WTC11 (cell line): ENCODE results near the gene TCEA2. TPM values are rescaled to one million over a fixed set of nuclear protein-coding genes. Genes with fewer than 3 reads are reported as not detected.

ENCODE experiments used
- ATAC-seq: fragments of 200-7000 bp; cut with Tn5 transposase; 2 replicates; pipeline ENCODE4 v1.10.0; 2021; ENCODE audit warnings: mild to moderate bottlenecking, moderate library complexity
- CTCF ChIA-PET: fragments of 300-600 bp; sonication (Branson Sonifier 250); formaldehyde crosslinking; loops from one replicate; lab custom pipeline; 2021; ENCODE audit warnings: antibody characterized with exemption; lab: Charles Lee
- POLR2A ChIA-PET: fragments of 350-600 bp; sonication (Branson Sonifier 250); formaldehyde crosslinking; loops from one replicate; lab custom pipeline; 2021; ENCODE audit warnings: antibody characterized with exemption; lab: Charles Lee
- DNase-seq: peaks from one replicate; pipeline ENCODE4 v3.0.0; 2021; ENCODE audit warnings: low spot score
- H3K27ac Mint-ChIP-seq: 2 replicates; pipeline ENCODE4 v1.8.0; 2021; ENCODE audit warnings: mixed read lengths
- H3K27me3 Mint-ChIP-seq: 2 replicates; pipeline ENCODE4 v1.8.0; 2021; ENCODE audit warnings: low read depth, mild to moderate bottlenecking, moderate library complexity, mixed read lengths
- H3K36me3 Mint-ChIP-seq: 2 replicates; pipeline ENCODE4 v1.8.0; 2021; ENCODE audit warnings: mixed read lengths
- H3K4me1 Mint-ChIP-seq: 2 replicates; pipeline ENCODE4 v1.8.0; 2022; ENCODE audit warnings: mixed read lengths
- H3K4me3 Mint-ChIP-seq: 2 replicates; pipeline ENCODE4 v1.8.0; 2021; ENCODE audit warnings: mild to moderate bottlenecking, moderate library complexity, mixed read lengths
- H3K9me3 Mint-ChIP-seq: 2 replicates; pipeline ENCODE4 v1.8.0; 2021; ENCODE audit warnings: mixed read lengths
- GTF2I ChIP-seq: fragments of 250-450 bp; sonication (Bioruptor Pico); conservative IDR thresholded peaks from 2 replicates; pipeline ENCODE4 v1.4.0; 2021; ENCODE audit warnings: mild to moderate bottlenecking
- IRF2 ChIP-seq: sonication (generic); formaldehyde crosslinking; IDR thresholded peaks from 2 replicates; pipeline ENCODE4 v1.8.0; 2022; ENCODE audit warnings: low read depth, missing genetic modification reagents, borderline replicate concordance
- RELA ChIP-seq: sonication (generic); formaldehyde crosslinking; IDR thresholded peaks from 2 replicates; pipeline ENCODE4 v1.8.1; 2022; ENCODE audit warnings: missing genetic modification reagents, mild to moderate bottlenecking, borderline replicate concordance
- SOX15 ChIP-seq: fragments of 250-450 bp; sonication (Bioruptor Pico); IDR thresholded peaks from 2 replicates; pipeline ENCODE4 v1.9.0; 2021; ENCODE audit warnings: mild to moderate bottlenecking
- TP53 ChIP-seq: sonication (generic); formaldehyde crosslinking; IDR thresholded peaks from 2 replicates; pipeline ENCODE4 v1.8.1; 2023; ENCODE audit warnings: mild to moderate bottlenecking, missing genetic modification reagents
- ZNF138 ChIP-seq: sonication (generic); formaldehyde crosslinking; conservative IDR thresholded peaks from 2 replicates; pipeline ENCODE4 v1.8.1; 2022; ENCODE audit warnings: mild to moderate bottlenecking, moderate library complexity, missing genetic modification reagents
- ZNF219 ChIP-seq: sonication (generic); formaldehyde crosslinking; IDR thresholded peaks from 2 replicates; pipeline ENCODE4 v1.8.0; 2023; ENCODE audit warnings: missing genetic modification reagents, mild to moderate bottlenecking, borderline replicate concordance
- ZNF263 ChIP-seq: sonication (generic); formaldehyde crosslinking; IDR thresholded peaks from 2 replicates; pipeline ENCODE4 v1.8.1; 2022; ENCODE audit warnings: low read depth, mild to moderate bottlenecking, moderate library complexity, missing genetic modification reagents
- total RNA-seq: library from RNA; stranded (reverse); gene quantifications from 3 replicates; pipeline ENCODE4 v1.2.3, GENCODE V29; 2021
- TF ChIP-seq, protein P1 (sequence below): sonication (generic); formaldehyde crosslinking; IDR thresholded peaks from 2 replicates; pipeline ENCODE4 v1.8.0; 2023; ENCODE audit warnings: missing genetic modification reagents, mild to moderate bottlenecking, borderline replicate concordance
- TF ChIP-seq, protein P2 (sequence below): sonication (generic); formaldehyde crosslinking; conservative IDR thresholded peaks from 2 replicates; pipeline ENCODE4 v1.8.1; 2023; ENCODE audit warnings: mild to moderate bottlenecking, low read depth, missing genetic modification reagents, moderate library complexity
- TF ChIP-seq, protein P3 (sequence below): sonication (generic); formaldehyde crosslinking; IDR thresholded peaks from 2 replicates; pipeline ENCODE4 v1.8.1; 2022; ENCODE audit warnings: missing genetic modification reagents, borderline replicate concordance
- TF ChIP-seq, protein P4 (sequence below): sonication (generic); formaldehyde crosslinking; IDR thresholded peaks from 2 replicates; pipeline ENCODE4 v1.8.0; 2023; ENCODE audit warnings: mild to moderate bottlenecking, missing genetic modification reagents
- TF ChIP-seq, protein P5 (sequence below): sonication (generic); formaldehyde crosslinking; IDR thresholded peaks from 2 replicates; pipeline ENCODE4 v1.8.0; 2022; ENCODE audit warnings: mild to moderate bottlenecking, missing genetic modification reagents

Gene TCEA2
- total RNA-seq, 1 experiment from 2014 or later = 55.8 TPM

DNA sequence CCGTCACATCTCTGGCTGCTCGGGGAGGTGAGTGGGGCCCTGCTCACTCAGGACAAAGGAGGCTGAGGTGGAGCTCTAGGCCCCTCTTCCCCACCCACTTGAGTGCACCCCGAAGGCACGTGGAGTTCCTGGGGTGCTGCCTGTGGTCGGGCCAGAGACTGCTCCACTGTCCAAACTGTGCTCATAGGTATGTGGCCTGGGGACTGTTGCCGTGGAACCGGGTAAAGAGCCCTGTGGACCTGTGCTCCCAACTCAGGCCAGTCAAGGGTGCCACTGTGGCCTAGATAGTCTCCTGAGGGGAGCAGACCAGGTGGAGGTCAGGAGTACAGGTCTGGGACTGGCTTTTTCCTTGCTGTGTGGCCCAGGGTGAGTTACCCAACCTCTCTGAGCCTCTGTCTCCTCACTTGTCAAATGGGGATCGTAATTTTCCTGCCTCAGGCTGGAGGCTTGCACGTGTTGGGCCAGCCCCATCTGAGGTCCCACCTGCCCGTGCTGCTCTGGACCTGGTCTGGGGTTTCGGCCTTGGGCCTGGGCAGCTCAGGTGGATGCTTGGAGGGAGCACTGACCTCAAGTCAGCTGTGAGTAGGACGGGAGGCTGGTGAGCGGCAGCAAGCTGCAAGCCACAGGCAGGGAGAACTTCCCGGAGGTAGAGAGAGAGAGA, 56.8 kb downstream of the TCEA2 start:
- Mint-ChIP-seq H3K4me1 (peaks cover 5% of the 10 kb centered on the region), H3K27me3 (peaks cover 15% of the 10 kb centered on the region), H3K4me3 (no peak overlapping the region), H3K27ac (peak overlapping the region; percentile 76; the same call in 1 of the 2 replicates), H3K36me3 (no peaks in the 10 kb centered on the region), H3K9me3 (peaks cover 13% of the 10 kb centered on the region)
- peak; percentile 15 for ATAC-seq
- POLR2A ChIA-PET = interaction anchor here (1.0 to 1.4 kb wide), 4 partner anchors 35 to 136 kb away, joined by 3 to 6 read pairs (median 4); partner anchors contain the start of gene PCMTD2
- CTCF ChIA-PET = interaction anchor here (0.6 to 4.1 kb wide), 40 partner anchors 9 to 623 kb away, joined by 3 to 119 read pairs (median 5); partner anchors contain the start of genes C20orf204, LKAAEAR1, NPBWR2 and OPRL1
- DNase-seq = no peak
- TF ChIP-seq ZNF219 (CRISPR knock-in tag) (no peak), TP53 (CRISPR knock-in tag) (no peak), RELA (CRISPR knock-in tag) (no peak), IRF2 (CRISPR knock-in tag) (no peak), SOX15 (CRISPR knock-in tag) (no peak)
- TF ChIP-seq, protein P1, sequence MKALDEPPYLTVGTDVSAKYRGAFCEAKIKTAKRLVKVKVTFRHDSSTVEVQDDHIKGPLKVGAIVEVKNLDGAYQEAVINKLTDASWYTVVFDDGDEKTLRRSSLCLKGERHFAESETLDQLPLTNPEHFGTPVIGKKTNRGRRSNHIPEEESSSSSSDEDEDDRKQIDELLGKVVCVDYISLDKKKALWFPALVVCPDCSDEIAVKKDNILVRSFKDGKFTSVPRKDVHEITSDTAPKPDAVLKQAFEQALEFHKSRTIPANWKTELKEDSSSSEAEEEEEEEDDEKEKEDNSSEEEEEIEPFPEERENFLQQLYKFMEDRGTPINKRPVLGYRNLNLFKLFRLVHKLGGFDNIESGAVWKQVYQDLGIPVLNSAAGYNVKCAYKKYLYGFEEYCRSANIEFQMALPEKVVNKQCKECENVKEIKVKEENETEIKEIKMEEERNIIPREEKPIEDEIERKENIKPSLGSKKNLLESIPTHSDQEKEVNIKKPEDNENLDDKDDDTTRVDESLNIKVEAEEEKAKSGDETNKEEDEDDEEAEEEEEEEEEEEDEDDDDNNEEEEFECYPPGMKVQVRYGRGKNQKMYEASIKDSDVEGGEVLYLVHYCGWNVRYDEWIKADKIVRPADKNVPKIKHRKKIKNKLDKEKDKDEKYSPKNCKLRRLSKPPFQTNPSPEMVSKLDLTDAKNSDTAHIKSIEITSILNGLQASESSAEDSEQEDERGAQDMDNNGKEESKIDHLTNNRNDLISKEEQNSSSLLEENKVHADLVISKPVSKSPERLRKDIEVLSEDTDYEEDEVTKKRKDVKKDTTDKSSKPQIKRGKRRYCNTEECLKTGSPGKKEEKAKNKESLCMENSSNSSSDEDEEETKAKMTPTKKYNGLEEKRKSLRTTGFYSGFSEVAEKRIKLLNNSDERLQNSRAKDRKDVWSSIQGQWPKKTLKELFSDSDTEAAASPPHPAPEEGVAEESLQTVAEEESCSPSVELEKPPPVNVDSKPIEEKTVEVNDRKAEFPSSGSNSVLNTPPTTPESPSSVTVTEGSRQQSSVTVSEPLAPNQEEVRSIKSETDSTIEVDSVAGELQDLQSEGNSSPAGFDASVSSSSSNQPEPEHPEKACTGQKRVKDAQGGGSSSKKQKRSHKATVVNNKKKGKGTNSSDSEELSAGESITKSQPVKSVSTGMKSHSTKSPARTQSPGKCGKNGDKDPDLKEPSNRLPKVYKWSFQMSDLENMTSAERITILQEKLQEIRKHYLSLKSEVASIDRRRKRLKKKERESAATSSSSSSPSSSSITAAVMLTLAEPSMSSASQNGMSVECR (CRISPR knock-in tag) = no peak
- TF ChIP-seq, protein P2, sequence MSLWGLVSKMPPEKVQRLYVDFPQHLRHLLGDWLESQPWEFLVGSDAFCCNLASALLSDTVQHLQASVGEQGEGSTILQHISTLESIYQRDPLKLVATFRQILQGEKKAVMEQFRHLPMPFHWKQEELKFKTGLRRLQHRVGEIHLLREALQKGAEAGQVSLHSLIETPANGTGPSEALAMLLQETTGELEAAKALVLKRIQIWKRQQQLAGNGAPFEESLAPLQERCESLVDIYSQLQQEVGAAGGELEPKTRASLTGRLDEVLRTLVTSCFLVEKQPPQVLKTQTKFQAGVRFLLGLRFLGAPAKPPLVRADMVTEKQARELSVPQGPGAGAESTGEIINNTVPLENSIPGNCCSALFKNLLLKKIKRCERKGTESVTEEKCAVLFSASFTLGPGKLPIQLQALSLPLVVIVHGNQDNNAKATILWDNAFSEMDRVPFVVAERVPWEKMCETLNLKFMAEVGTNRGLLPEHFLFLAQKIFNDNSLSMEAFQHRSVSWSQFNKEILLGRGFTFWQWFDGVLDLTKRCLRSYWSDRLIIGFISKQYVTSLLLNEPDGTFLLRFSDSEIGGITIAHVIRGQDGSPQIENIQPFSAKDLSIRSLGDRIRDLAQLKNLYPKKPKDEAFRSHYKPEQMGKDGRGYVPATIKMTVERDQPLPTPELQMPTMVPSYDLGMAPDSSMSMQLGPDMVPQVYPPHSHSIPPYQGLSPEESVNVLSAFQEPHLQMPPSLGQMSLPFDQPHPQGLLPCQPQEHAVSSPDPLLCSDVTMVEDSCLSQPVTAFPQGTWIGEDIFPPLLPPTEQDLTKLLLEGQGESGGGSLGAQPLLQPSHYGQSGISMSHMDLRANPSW (CRISPR knock-in tag) = no peak
- TF ChIP-seq, protein P3, sequence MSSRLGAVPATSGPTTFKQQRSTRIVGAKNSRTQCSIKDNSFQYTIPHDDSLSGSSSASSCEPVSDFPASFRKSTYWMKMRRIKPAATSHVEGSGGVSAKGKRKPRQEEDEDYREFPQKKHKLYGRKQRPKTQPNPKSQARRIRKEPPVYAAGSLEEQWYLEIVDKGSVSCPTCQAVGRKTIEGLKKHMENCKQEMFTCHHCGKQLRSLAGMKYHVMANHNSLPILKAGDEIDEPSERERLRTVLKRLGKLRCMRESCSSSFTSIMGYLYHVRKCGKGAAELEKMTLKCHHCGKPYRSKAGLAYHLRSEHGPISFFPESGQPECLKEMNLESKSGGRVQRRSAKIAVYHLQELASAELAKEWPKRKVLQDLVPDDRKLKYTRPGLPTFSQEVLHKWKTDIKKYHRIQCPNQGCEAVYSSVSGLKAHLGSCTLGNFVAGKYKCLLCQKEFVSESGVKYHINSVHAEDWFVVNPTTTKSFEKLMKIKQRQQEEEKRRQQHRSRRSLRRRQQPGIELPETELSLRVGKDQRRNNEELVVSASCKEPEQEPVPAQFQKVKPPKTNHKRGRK (CRISPR knock-in tag) = no peak

DNA sequence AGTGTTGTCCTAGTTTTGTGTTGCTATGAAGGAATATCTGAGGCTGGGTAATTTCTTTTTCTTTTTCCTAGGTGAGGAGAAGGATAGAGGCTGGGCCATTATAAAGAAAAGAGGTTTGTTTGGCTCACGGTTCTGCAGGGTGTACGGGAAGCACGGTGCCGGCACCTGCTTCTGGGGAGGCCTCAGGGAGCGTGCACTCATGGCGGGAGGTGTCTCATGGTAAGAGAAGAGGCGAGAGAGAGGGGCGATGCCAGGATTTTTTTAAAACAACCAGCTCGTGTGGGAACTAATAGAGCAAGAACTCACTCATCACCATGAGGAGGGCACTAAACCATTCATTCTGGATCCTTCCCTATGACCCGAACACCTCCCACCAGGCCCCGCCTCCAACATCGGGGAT, 58.6 kb downstream of the TCEA2 start:
- ChIA-PET POLR2A (no interaction called here), CTCF (interaction anchor here (1.9 to 4.1 kb wide), 4 partner anchors 30 to 102 kb away, joined by 7 to 119 read pairs (median 16); partner anchors contain the start of gene LKAAEAR1)
- Mint-ChIP-seq H3K27me3 (peaks cover 15% of the 10 kb centered on the region), H3K4me3 (no peak overlapping the region), H3K4me1 (peaks cover 5% of the 10 kb centered on the region), H3K9me3 (peaks cover 22% of the 10 kb centered on the region), H3K36me3 (no peaks in the 10 kb centered on the region), H3K27ac (no peak overlapping the region)
- TF ChIP-seq, protein P4, sequence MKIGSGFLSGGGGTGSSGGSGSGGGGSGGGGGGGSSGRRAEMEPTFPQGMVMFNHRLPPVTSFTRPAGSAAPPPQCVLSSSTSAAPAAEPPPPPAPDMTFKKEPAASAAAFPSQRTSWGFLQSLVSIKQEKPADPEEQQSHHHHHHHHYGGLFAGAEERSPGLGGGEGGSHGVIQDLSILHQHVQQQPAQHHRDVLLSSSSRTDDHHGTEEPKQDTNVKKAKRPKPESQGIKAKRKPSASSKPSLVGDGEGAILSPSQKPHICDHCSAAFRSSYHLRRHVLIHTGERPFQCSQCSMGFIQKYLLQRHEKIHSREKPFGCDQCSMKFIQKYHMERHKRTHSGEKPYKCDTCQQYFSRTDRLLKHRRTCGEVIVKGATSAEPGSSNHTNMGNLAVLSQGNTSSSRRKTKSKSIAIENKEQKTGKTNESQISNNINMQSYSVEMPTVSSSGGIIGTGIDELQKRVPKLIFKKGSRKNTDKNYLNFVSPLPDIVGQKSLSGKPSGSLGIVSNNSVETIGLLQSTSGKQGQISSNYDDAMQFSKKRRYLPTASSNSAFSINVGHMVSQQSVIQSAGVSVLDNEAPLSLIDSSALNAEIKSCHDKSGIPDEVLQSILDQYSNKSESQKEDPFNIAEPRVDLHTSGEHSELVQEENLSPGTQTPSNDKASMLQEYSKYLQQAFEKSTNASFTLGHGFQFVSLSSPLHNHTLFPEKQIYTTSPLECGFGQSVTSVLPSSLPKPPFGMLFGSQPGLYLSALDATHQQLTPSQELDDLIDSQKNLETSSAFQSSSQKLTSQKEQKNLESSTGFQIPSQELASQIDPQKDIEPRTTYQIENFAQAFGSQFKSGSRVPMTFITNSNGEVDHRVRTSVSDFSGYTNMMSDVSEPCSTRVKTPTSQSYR (CRISPR knock-in tag) = no peak
- TF ChIP-seq ZNF263 (CRISPR knock-in tag) (no peak), ZNF138 (CRISPR knock-in tag) (no peak), GTF2I (no peak)
- TF ChIP-seq, protein P5, sequence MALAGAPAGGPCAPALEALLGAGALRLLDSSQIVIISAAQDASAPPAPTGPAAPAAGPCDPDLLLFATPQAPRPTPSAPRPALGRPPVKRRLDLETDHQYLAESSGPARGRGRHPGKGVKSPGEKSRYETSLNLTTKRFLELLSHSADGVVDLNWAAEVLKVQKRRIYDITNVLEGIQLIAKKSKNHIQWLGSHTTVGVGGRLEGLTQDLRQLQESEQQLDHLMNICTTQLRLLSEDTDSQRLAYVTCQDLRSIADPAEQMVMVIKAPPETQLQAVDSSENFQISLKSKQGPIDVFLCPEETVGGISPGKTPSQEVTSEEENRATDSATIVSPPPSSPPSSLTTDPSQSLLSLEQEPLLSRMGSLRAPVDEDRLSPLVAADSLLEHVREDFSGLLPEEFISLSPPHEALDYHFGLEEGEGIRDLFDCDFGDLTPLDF = no peak
- ATAC-seq (no peak), DNase-seq (no peak)
